Epidermal melanocyte (primary cell): ENCODE results near the gene SORL1.

Source experiments
- DNase-seq: peaks from one replicate; pipeline ENCODE4 v3.0.0; 2011; ENCODE audit warnings: low spot score; ENCODE audit not compliant: insufficient read length

The SORL1 gene

GRCh38 chr11:121654259-121654842, 202.2 kb downstream of the SORL1 start:
- DNase-seq = no peak

GRCh38 chr11:121654843-121655536, 202.9 kb downstream of the SORL1 start:
- DNase-seq = no peak

GRCh38 chr11:121655537-121656327, 203.6 kb downstream of the SORL1 start:
- DNase-seq = peak; percentile 87

GRCh38 chr11:121656328-121657090, 204.4 kb downstream of the SORL1 start:
- DNase-seq = no peak

GRCh38 chr11:121657146-121657545, 205.0 kb downstream of the SORL1 start:
- no peak for DNase-seq

DNA sequence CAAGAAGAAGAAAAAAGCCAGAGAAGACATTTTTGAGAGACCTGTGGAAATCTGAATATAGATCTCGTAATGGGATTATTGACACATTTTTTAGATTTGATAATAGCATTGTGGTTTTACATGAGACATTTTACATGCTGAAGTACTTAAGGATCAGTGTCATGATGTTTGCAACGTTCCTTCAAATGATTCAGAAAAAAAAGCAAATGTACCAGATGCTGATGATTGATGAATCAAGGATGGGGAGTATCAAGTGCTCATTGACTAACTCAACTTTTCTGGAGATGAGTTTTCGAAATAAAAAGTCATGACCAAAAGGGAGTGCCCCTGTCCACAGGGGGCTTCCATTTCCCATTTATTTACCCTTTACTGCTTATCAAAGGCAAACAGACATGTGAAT, 207.7 kb downstream of the SORL1 start:
- DNase-seq = no peak

DNA sequence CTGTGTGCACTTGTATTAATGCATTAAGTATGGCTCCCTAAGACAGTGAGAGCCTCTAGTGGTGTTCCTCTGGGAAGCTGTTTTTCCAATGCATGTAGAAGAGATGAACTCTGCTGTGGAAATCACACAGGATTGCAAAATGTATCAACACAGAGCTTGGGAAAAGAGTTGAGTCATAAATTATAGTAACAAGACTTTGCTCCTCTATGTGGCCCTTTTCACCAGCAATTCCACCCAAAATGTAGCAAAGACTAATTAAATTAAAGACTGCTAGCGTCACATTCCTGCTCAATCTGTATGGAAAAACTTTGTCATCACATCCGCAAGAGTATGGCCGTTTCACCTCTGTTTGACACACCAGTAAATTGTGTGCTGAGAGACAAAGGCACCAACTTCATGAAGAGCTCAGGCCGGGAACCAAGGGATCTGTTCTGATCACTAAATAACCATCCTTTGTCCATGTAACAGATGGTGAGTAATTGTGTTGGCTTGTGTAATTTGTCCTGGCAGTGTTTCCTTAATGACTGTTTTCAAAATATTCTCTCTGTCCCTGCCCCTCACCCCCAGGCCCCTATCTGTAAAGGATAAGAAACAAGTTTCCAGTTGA, 209.9 kb downstream of the SORL1 start:
- DNase-seq = no peak

DNA sequence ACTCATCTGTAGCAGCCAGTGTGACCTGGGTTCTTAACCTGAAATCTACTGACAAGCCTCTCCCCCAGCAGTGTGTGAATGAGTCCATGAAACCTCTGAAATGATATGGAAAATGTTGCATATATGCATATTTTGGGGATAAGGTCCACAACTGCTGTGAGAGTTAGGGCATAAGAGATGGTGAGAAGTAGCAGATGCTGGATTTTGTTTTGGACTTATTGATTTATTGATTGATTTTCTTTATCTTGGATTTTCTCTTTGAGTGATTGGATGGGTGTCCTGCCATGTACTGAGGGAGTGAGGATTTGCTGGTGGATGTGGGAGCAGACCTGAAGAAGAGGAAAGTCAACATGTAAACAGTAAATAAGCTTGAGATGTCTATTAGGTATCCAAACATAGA, 212.0 kb downstream of the SORL1 start:
- DNase-seq = no peak

DNA sequence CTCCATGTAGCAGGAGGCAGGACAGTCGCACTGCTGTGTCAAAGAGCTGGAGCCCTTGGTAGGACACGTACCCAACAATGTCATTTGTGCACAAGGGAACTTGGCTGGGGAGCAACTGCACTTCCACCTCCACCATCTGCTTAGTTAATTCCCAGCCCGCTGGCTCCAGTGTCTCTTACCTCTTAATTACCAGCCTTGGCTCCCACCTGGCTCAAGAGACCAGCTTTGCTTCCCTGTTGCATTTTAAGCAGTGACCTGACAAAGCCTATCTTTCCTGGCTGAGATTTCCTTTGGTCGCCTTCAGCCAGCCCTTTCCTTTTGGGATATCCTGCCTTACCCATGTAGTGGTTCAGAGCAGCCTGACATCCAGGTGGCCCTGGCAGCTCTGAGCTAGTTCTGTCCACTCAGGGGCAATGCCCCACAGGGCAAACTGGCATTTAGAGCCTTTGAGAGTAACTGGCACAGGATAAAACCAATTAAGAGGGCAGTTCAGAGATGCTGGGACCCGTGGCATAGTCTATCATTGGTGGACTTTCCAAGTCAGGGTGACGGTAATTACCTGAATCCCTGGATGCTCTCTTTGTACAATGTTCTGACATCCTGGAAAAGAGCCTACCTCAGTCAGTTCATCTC, 213.2 kb downstream of the SORL1 start:
- DNase-seq = no peak

- DNase-seq = no peak
Observed at GRCh38 chr11:121667836-121668235, 215.7 kb downstream of the SORL1 start.

GRCh38 chr11:121669422-121669821, 217.3 kb downstream of the SORL1 start:
- no peak for DNase-seq

- DNase-seq = no peak
Observed at GRCh38 chr11:121670266-121670665, 218.2 kb downstream of the SORL1 start.

- DNase-seq = no peak
Observed at GRCh38 chr11:121670805-121671282, 218.7 kb downstream of the SORL1 start.

GRCh38 chr11:121671283-121672168, 219.4 kb downstream of the SORL1 start:
- no peak for DNase-seq

DNA sequence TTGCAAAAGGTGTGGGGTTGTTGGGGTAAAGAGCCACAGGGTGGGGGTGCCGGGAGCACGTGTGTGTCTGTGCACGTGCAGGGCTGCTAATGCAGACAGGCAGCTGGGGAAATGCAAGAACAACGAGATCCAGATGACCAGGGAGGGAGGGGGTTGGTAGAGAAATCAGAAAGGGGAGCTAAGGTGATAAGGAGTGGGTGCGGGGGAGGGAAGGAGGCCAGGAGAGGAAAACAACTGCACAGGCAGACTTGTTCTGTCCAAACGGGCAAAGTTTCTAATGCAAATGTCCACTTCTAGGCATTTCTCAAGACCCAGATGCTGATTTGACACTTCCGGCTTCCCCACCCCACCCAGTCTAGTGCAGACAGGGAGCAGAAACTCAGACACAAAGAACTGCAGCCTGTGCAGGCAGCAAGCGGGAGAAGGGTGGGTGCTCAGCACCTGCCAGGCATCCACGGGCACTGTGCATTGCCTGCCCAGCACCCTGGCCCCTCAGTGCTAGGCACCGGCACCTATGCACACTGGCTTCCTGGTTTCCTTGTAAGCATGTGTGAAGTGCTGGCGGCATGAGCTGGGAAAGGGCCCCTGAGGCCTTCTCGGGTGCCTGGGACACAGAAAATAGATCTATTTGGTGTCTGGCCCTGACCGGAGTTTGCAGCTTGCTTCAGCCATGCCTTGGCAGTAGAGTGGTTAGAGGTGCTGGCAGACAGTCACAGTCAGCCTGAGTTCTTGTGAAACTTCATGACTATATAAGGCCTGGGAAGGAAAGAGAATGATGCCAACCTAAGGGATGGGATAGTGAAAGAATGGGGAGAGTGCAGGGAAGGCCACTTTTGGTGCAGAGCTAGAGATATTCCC, 220.7 kb downstream of the SORL1 start:
- DNase-seq = no peak

GRCh38 chr11:121681550-121682268, 229.6 kb downstream of the SORL1 start:
- DNase-seq = no peak
